WTC11 (cell line): ENCODE results near the gene FERMT3. TPM values are rescaled to one million over a fixed set of nuclear protein-coding genes. Genes with fewer than 3 reads are reported as not detected.
A peak's percentile ranks its signal among the peaks of the same experiment; 100 is the strongest.

Source experiments
- ATAC-seq: fragments of 200-7000 bp; cut with Tn5 transposase; 2 replicates; pipeline ENCODE4 v1.10.0; 2021; ENCODE audit warnings: mild to moderate bottlenecking, moderate library complexity
- CTCF ChIA-PET: fragments of 300-600 bp; sonication (Branson Sonifier 250); formaldehyde crosslinking; loops from one replicate; lab custom pipeline; 2021; ENCODE audit warnings: antibody characterized with exemption; lab: Charles Lee
- POLR2A ChIA-PET: fragments of 350-600 bp; sonication (Branson Sonifier 250); formaldehyde crosslinking; loops from one replicate; lab custom pipeline; 2021; ENCODE audit warnings: antibody characterized with exemption; lab: Charles Lee
- DNase-seq: peaks from one replicate; pipeline ENCODE4 v3.0.0; 2021; ENCODE audit warnings: low spot score
- H3K27ac Mint-ChIP-seq: 2 replicates; pipeline ENCODE4 v1.8.0; 2021; ENCODE audit warnings: mixed read lengths
- H3K27me3 Mint-ChIP-seq: 2 replicates; pipeline ENCODE4 v1.8.0; 2021; ENCODE audit warnings: low read depth, mild to moderate bottlenecking, moderate library complexity, mixed read lengths
- H3K36me3 Mint-ChIP-seq: 2 replicates; pipeline ENCODE4 v1.8.0; 2021; ENCODE audit warnings: mixed read lengths
- H3K4me1 Mint-ChIP-seq: 2 replicates; pipeline ENCODE4 v1.8.0; 2022; ENCODE audit warnings: mixed read lengths
- H3K4me3 Mint-ChIP-seq: 2 replicates; pipeline ENCODE4 v1.8.0; 2021; ENCODE audit warnings: mild to moderate bottlenecking, moderate library complexity, mixed read lengths
- H3K9me3 Mint-ChIP-seq: 2 replicates; pipeline ENCODE4 v1.8.0; 2021; ENCODE audit warnings: mixed read lengths
- ATF2 ChIP-seq: sonication (generic); formaldehyde crosslinking; IDR thresholded peaks from 2 replicates; pipeline ENCODE4 v1.8.1; 2022; ENCODE audit warnings: low read depth, missing genetic modification reagents, borderline replicate concordance
- CTCF ChIP-seq: fragments of 200-600 bp; IDR thresholded peaks from 2 replicates; pipeline ENCODE4 v1.8.0; 2022; ENCODE audit warnings: antibody characterized with exemption
- GRHL2 ChIP-seq: fragments of 250-450 bp; sonication (Bioruptor Pico); IDR thresholded peaks from 2 replicates; pipeline ENCODE4 v1.8.0; 2022; ENCODE audit warnings: mild to moderate bottlenecking, moderate library complexity; ENCODE audit not compliant: insufficient replicate concordance, severe bottlenecking
- GTF2I ChIP-seq: fragments of 250-450 bp; sonication (Bioruptor Pico); conservative IDR thresholded peaks from 2 replicates; pipeline ENCODE4 v1.4.0; 2021; ENCODE audit warnings: mild to moderate bottlenecking
- JUN ChIP-seq: sonication (generic); formaldehyde crosslinking; IDR thresholded peaks from 2 replicates; pipeline ENCODE4 v1.8.0; 2023; ENCODE audit warnings: mild to moderate bottlenecking, missing genetic modification reagents
- MXD4 ChIP-seq: fragments of 250-450 bp; sonication (Bioruptor Pico); IDR thresholded peaks from 2 replicates; pipeline ENCODE4 v1.8.0; 2021; ENCODE audit warnings: mild to moderate bottlenecking, moderate library complexity, borderline replicate concordance
- MYBL2 ChIP-seq: sonication (generic); formaldehyde crosslinking; IDR thresholded peaks from 2 replicates; pipeline ENCODE4 v1.8.1; 2023; ENCODE audit warnings: mild to moderate bottlenecking, moderate library complexity, missing genetic modification reagents
- NR1H2 ChIP-seq: sonication (generic); formaldehyde crosslinking; IDR thresholded peaks from 2 replicates; pipeline ENCODE4 v1.9.0; 2021; ENCODE audit warnings: mild to moderate bottlenecking, moderate library complexity, missing genetic modification reagents
- NR3C1 ChIP-seq: sonication (generic); formaldehyde crosslinking; conservative IDR thresholded peaks from 2 replicates; pipeline ENCODE4 v1.8.1; 2023; ENCODE audit warnings: low read depth, mild to moderate bottlenecking, missing genetic modification reagents
- OVOL2 ChIP-seq: fragments of 250-450 bp; sonication (Bioruptor Pico); IDR thresholded peaks from 2 replicates; pipeline ENCODE4 v1.9.0; 2021; ENCODE audit warnings: mild to moderate bottlenecking, borderline replicate concordance
- ZBTB21 ChIP-seq: sonication (generic); formaldehyde crosslinking; IDR thresholded peaks from 2 replicates; pipeline ENCODE4 v1.8.1; 2023; ENCODE audit warnings: mild to moderate bottlenecking, missing genetic modification reagents, borderline replicate concordance
- ZNF671 ChIP-seq: fragments of 250-450 bp; sonication (Bioruptor Pico); IDR thresholded peaks from 2 replicates; pipeline ENCODE4 v1.8.0; 2021; ENCODE audit warnings: mild to moderate bottlenecking
- total RNA-seq: library from RNA; stranded (reverse); gene quantifications from 3 replicates; pipeline ENCODE4 v1.2.3, GENCODE V29; 2021
- TF ChIP-seq, protein P1 (sequence below): sonication (generic); formaldehyde crosslinking; IDR thresholded peaks from 2 replicates; pipeline ENCODE4 v1.8.0; 2022; ENCODE audit warnings: mild to moderate bottlenecking, missing genetic modification reagents
- TF ChIP-seq, protein P2 (sequence below): sonication (generic); formaldehyde crosslinking; IDR thresholded peaks from 2 replicates; pipeline ENCODE4 v1.8.1; 2022; ENCODE audit warnings: low read depth, mild to moderate bottlenecking, moderate library complexity, missing genetic modification reagents, borderline replicate concordance
- TF ChIP-seq, protein P3 (sequence below): fragments of 250-450 bp; sonication (Bioruptor Pico); IDR thresholded peaks from 2 replicates; pipeline ENCODE4 v1.9.0; 2021; ENCODE audit warnings: mild to moderate bottlenecking

Gene FERMT3
- total RNA-seq, 1 experiment from 2014 or later = 3.8 TPM

DNA sequence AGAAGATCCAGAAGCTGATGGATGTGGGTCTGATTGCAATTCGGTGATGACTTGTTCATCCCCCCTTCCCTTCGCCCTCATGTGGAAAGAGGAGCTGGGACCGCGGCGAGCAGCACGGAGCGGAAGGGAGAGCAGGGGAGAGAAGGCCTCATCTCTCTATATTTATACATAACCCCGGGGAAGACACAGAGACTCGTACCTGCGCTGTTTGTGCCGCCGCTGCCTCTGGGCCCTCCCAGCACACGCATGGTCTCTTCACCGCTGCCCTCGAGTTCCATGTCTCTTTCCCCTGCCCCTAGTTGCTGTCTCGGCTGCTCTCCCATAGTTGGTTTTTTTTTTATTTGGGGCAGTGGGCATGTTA is 2.5 kb upstream of the FERMT3 start:
- POLR2A ChIA-PET = interaction anchor here (0.9 to 1.1 kb wide), 3 partner anchors 13 to 37 kb away, joined by 3 read pairs; partner anchors contain the start of gene FKBP2
- peaks cover 52% of the 10 kb centered on the region for H3K36me3 Mint-ChIP-seq
- CTCF ChIA-PET = interaction anchor here (0.6 to 5.4 kb wide), 45 partner anchors 10 to 286 kb away, joined by 3 to 76 read pairs (median 5); partner anchors contain the start of genes BAD, FKBP2, NUDT22 and PLCB3
- ATAC-seq (no peak), DNase-seq (no peak)
- TF ChIP-seq, protein P1, sequence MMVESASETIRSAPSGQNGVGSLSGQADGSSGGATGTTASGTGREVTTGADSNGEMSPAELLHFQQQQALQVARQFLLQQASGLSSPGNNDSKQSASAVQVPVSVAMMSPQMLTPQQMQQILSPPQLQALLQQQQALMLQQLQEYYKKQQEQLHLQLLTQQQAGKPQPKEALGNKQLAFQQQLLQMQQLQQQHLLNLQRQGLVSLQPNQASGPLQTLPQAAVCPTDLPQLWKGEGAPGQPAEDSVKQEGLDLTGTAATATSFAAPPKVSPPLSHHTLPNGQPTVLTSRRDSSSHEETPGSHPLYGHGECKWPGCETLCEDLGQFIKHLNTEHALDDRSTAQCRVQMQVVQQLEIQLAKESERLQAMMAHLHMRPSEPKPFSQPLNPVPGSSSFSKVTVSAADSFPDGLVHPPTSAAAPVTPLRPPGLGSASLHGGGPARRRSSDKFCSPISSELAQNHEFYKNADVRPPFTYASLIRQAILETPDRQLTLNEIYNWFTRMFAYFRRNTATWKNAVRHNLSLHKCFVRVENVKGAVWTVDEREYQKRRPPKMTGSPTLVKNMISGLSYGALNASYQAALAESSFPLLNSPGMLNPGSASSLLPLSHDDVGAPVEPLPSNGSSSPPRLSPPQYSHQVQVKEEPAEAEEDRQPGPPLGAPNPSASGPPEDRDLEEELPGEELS (CRISPR knock-in tag) = no peak
- TF ChIP-seq ZNF671 (CRISPR knock-in tag) (no peak), OVOL2 (CRISPR knock-in tag) (no peak), NR3C1 (CRISPR knock-in tag) (no peak), MYBL2 (CRISPR knock-in tag) (no peak), ATF2 (no peak), GRHL2 (no peak), GTF2I (CRISPR knock-in tag) (no peak), JUN (CRISPR knock-in tag) (no peak), MXD4 (CRISPR knock-in tag) (no peak), ZBTB21 (CRISPR knock-in tag) (no peak), NR1H2 (CRISPR knock-in tag) (no peak)
- peak overlapping the region; percentile 88; the same call in 1 of the 2 replicates for H3K27ac Mint-ChIP-seq
- peaks cover 6% of the 10 kb centered on the region for H3K4me1 Mint-ChIP-seq
- no peaks in the 10 kb centered on the region for H3K9me3 Mint-ChIP-seq
- H3K27me3 Mint-ChIP-seq = no peaks in the 10 kb centered on the region
- H3K4me3 Mint-ChIP-seq = no peak overlapping the region

- Mint-ChIP-seq H3K27ac (peak overlapping the region; percentile 88), H3K4me3 (no peak overlapping the region)
- TF ChIP-seq CTCF = peak; percentile 31; the same call in 1 of the 2 replicates
- TF ChIP-seq, protein P2, sequence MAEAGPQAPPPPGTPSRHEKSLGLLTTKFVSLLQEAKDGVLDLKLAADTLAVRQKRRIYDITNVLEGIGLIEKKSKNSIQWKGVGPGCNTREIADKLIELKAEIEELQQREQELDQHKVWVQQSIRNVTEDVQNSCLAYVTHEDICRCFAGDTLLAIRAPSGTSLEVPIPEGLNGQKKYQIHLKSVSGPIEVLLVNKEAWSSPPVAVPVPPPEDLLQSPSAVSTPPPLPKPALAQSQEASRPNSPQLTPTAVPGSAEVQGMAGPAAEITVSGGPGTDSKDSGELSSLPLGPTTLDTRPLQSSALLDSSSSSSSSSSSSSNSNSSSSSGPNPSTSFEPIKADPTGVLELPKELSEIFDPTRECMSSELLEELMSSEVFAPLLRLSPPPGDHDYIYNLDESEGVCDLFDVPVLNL (CRISPR knock-in tag) = no peak
- TF ChIP-seq, protein P3, sequence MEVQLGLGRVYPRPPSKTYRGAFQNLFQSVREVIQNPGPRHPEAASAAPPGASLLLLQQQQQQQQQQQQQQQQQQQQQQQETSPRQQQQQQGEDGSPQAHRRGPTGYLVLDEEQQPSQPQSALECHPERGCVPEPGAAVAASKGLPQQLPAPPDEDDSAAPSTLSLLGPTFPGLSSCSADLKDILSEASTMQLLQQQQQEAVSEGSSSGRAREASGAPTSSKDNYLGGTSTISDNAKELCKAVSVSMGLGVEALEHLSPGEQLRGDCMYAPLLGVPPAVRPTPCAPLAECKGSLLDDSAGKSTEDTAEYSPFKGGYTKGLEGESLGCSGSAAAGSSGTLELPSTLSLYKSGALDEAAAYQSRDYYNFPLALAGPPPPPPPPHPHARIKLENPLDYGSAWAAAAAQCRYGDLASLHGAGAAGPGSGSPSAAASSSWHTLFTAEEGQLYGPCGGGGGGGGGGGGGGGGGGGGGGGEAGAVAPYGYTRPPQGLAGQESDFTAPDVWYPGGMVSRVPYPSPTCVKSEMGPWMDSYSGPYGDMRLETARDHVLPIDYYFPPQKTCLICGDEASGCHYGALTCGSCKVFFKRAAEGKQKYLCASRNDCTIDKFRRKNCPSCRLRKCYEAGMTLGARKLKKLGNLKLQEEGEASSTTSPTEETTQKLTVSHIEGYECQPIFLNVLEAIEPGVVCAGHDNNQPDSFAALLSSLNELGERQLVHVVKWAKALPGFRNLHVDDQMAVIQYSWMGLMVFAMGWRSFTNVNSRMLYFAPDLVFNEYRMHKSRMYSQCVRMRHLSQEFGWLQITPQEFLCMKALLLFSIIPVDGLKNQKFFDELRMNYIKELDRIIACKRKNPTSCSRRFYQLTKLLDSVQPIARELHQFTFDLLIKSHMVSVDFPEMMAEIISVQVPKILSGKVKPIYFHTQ (CRISPR knock-in tag) = no peak
- TF ChIP-seq, all 79 proteins: peak for 1
- Mint-ChIP-seq H3K9me3 (no peaks in the 10 kb centered on the region), H3K4me1 (peaks cover 6% of the 10 kb centered on the region), H3K36me3 (peaks cover 49% of the 10 kb centered on the region), H3K27me3 (no peaks in the 10 kb centered on the region)
- ChIA-PET POLR2A (interaction anchor here (0.9 to 1.1 kb wide), 3 partner anchors 13 to 37 kb away, joined by 3 read pairs; partner anchors contain the start of gene FKBP2), CTCF (interaction anchor here (0.6 to 5.4 kb wide), 46 partner anchors 10 to 285 kb away, joined by 3 to 76 read pairs (median 5); partner anchors contain the start of genes BAD, FKBP2, NUDT22 and PLCB3)
- peak; percentile 82 for DNase-seq
- ATAC-seq = peak; percentile 88
These were observed 2.0 kb upstream of the FERMT3 start for GRCh38 chr11:64204464-64204989.
